Urinary bladder (tissue), 4 donors: ENCODE data around the gene NOL7. TPM values are rescaled to one million over a fixed set of nuclear protein-coding genes. Genes with fewer than 3 reads are reported as not detected.

Source experiments
- DNase-seq: peaks from one replicate; pipeline ENCODE4 v3.0.0-alpha.2; 2015; ENCODE audit errors: extremely low spot score
- H3K27ac ChIP-seq: one replicate; pipeline ENCODE4 v1.5.1; 2013; ENCODE audit warnings: low read depth, mild to moderate bottlenecking, moderate library complexity
- H3K36me3 ChIP-seq: one replicate; pipeline ENCODE4 v1.6.1; 2013; ENCODE audit warnings: mild to moderate bottlenecking, moderate library complexity; ENCODE audit not compliant: insufficient read depth
- H3K4me1 ChIP-seq: one replicate; pipeline ENCODE4 v1.6.1; 2013; ENCODE audit warnings: mild to moderate bottlenecking, moderate library complexity; ENCODE audit not compliant: insufficient read depth
- H3K4me3 ChIP-seq: one replicate; pipeline ENCODE4 v1.5.1; 2013; ENCODE audit warnings: low read depth, low read length
- WGBS: extraction: QIAGEN DNeasy Blood & Tissue Kit; methylation state at CpG from one replicate; pipeline ENCODE4 v1.1.7; 2013; 5-methylcytosine and 5-hydroxymethylcytosine counted together
- polyA plus RNA-seq: library from polyadenylated mRNA; stranded (reverse); fragments of 200-250 nt; gene quantifications from one replicate; pipeline ENCODE4 v1.2.3, GENCODE V29; 2013
- total RNA-seq: library from RNA; depleted of rRNA; stranded (reverse); fragments of >200 nt; gene quantifications from one replicate; pipeline ENCODE4 v1.2.3, GENCODE V29; 2014
- donor health status: healthy with polysubstance abuse.
- donor health status: healthy.

Gene NOL7
- total and polyA plus RNA-seq, 2 donors, result 49.5 to 86.6 TPM

GRCh38 chr6:13649393-13649792 lies 34.3 kb downstream of the NOL7 start:
- H3K36me3 ChIP-seq, result peaks cover 5% of the 10 kb centered on the region
- 94% methylated on average over 4 of the region's 4 CpGs for whole genome bisulfite sequencing
- H3K4me3 ChIP-seq, result no peak overlapping the region
- no peaks in the 10 kb centered on the region for H3K4me1 ChIP-seq
- no peak overlapping the region for H3K27ac ChIP-seq
- no peak for DNase-seq

- Histone ChIP-seq H3K36me3 (peaks cover 3% of the 10 kb centered on the region), H3K4me1 (no peaks in the 10 kb centered on the region), H3K27ac (no peak overlapping the region), H3K4me3 (no peak overlapping the region)
- 87% methylated on average over 2 of the region's 2 CpGs for WGBS
- no peak for DNase-seq
These were observed 38.2 kb downstream of the NOL7 start for GRCh38 chr6:13653296-13653695.

GRCh38 chr6:13654496-13654895 lies 39.4 kb downstream of the NOL7 start:
- Histone ChIP-seq H3K4me3 (no peak overlapping the region), H3K36me3 (peaks cover 3% of the 10 kb centered on the region), H3K27ac (no peak overlapping the region), H3K4me1 (no peaks in the 10 kb centered on the region)
- no peak for DNase-seq

- DNase-seq, result no peak
- Histone ChIP-seq H3K27ac (no peak overlapping the region), H3K4me1 (no peaks in the 10 kb centered on the region), H3K4me3 (no peak overlapping the region), H3K36me3 (no peaks in the 10 kb centered on the region)
- WGBS, result 79% methylated on average over 1 of the region's 1 CpG
These were observed 40.6 kb downstream of the NOL7 start for GRCh38 chr6:13655700-13656099.

- no peak overlapping the region for H3K4me3 ChIP-seq
- no peaks in the 10 kb centered on the region for H3K36me3 ChIP-seq
- DNase-seq, result no peak
- 95% methylated on average over 1 of the region's 1 CpG for WGBS
- no peak overlapping the region for H3K27ac ChIP-seq
- H3K4me1 ChIP-seq, result peaks cover 2% of the 10 kb centered on the region
These were observed 45.1 kb downstream of the NOL7 start for GRCh38 chr6:13660273-13660672.

- WGBS, result 98% methylated on average over 1 of the region's 1 CpG
- Histone ChIP-seq H3K4me1 (peaks cover 2% of the 10 kb centered on the region), H3K4me3 (no peak overlapping the region), H3K27ac (no peak overlapping the region), H3K36me3 (no peaks in the 10 kb centered on the region)
- no peak for DNase-seq
These were observed 45.8 kb downstream of the NOL7 start for GRCh38 chr6:13660893-13661292.

GRCh38 chr6:13661647-13662046 lies 46.5 kb downstream of the NOL7 start:
- no peaks in the 10 kb centered on the region for H3K36me3 ChIP-seq
- 71% methylated on average over 2 of the region's 2 CpGs for WGBS
- H3K4me1 ChIP-seq, result peaks cover 2% of the 10 kb centered on the region
- H3K4me3 ChIP-seq, result no peak overlapping the region
- H3K27ac ChIP-seq, result no peak overlapping the region
- no peak for DNase-seq

- Histone ChIP-seq H3K4me1 (peaks cover 2% of the 10 kb centered on the region), H3K36me3 (no peaks in the 10 kb centered on the region), H3K4me3 (no peak overlapping the region), H3K27ac (no peak overlapping the region)
- DNase-seq, result no peak
- 86% methylated on average over 3 of the region's 3 CpGs for WGBS
These were observed 47.7 kb downstream of the NOL7 start for GRCh38 chr6:13662651-13663334.

- no peak overlapping the region for H3K4me3 ChIP-seq
- H3K36me3 ChIP-seq, result no peaks in the 10 kb centered on the region
- peaks cover 2% of the 10 kb centered on the region for H3K4me1 ChIP-seq
- 93% methylated on average over 4 of the region's 4 CpGs for WGBS
- no peak for DNase-seq
- no peak overlapping the region for H3K27ac ChIP-seq
These were observed 48.9 kb downstream of the NOL7 start for GRCh38 chr6:13663986-13664385.

- Histone ChIP-seq H3K4me3 (no peak overlapping the region), H3K36me3 (no peaks in the 10 kb centered on the region), H3K27ac (no peak overlapping the region), H3K4me1 (peaks cover 2% of the 10 kb centered on the region)
- no peak for DNase-seq
These were observed 49.7 kb downstream of the NOL7 start for GRCh38 chr6:13664703-13665352.

GRCh38 chr6:13666194-13667105 lies 51.3 kb downstream of the NOL7 start:
- WGBS, result 83% methylated on average over 8 of the region's 8 CpGs
- DNase-seq, result no peak
- no peak overlapping the region for H3K27ac ChIP-seq
- H3K4me3 ChIP-seq, result no peak overlapping the region
- no peaks in the 10 kb centered on the region for H3K4me1 ChIP-seq
- H3K36me3 ChIP-seq, result no peaks in the 10 kb centered on the region

GRCh38 chr6:13667655-13668054 lies 52.5 kb downstream of the NOL7 start:
- Histone ChIP-seq H3K36me3 (no peaks in the 10 kb centered on the region), H3K27ac (no peak overlapping the region), H3K4me1 (no peaks in the 10 kb centered on the region), H3K4me3 (no peak overlapping the region)
- WGBS, result 92% methylated on average over 2 of the region's 2 CpGs
- DNase-seq, result no peak

- H3K4me1 ChIP-seq, result no peaks in the 10 kb centered on the region
- no peak for DNase-seq
- H3K4me3 ChIP-seq, result no peak overlapping the region
- WGBS, result 87% methylated on average over 2 of the region's 2 CpGs
- H3K36me3 ChIP-seq, result no peaks in the 10 kb centered on the region
- no peak overlapping the region for H3K27ac ChIP-seq
These were observed 53.3 kb downstream of the NOL7 start for GRCh38 chr6:13668291-13668928.
